Endothelial cell of umbilical vein (primary cell): ENCODE data around the gene NLRP4.

Source experiments
- CTCF ChIP-seq, 2 donors: IDR thresholded peaks; 1 replicate in 1 of 2; 2 replicates in 1 of 2; pipeline ENCODE4 v1.5.1; 2011; ENCODE audit warnings: low read length in 2 of 2, mild to moderate bottlenecking in 2 of 2, moderate library complexity in 2 of 2, control low read depth in 1 of 2, inconsistent platforms in 1 of 2, low read depth in 1 of 2; ENCODE audit not compliant: insufficient read depth in 1 of 2; ENCODE audit errors: extremely low read depth in 1 of 2
- EZH2 ChIP-seq: IDR thresholded peaks from 2 replicates; pipeline ENCODE4 v1.6.1; 2012; ENCODE audit warnings: borderline replicate concordance, low read depth, mild to moderate bottlenecking, moderate library complexity, low read length, inconsistent platforms; ENCODE audit not compliant: severe bottlenecking
- FOS ChIP-seq: IDR thresholded peaks from 2 replicates; pipeline ENCODE4 v1.6.1; 2011; ENCODE audit warnings: mild to moderate bottlenecking, low read length, moderate library complexity, borderline replicate concordance; ENCODE audit not compliant: insufficient read depth
- GATA2 ChIP-seq: IDR thresholded peaks from 2 replicates; pipeline ENCODE4 v1.7.0; 2011; ENCODE audit warnings: low read depth, mild to moderate bottlenecking, moderate library complexity, mixed read lengths, low read length; ENCODE audit not compliant: insufficient read length, insufficient read depth
- MYC ChIP-seq: IDR thresholded peaks from one replicate; pipeline ENCODE4 v1.6.1; 2011; ENCODE audit warnings: mild to moderate bottlenecking, low read depth, low read length
- POLR2A ChIP-seq: IDR thresholded peaks from 2 replicates; pipeline ENCODE4 v1.6.1; 2012; ENCODE audit warnings: low read depth, mild to moderate bottlenecking, control low read depth, low read length
- POLR2AphosphoS5 ChIP-seq: IDR thresholded peaks from 2 replicates; pipeline ENCODE4 v1.6.1; 2012; ENCODE audit warnings: low read depth, mild to moderate bottlenecking, control low read depth, low read length, moderate library complexity; ENCODE audit not compliant: insufficient read depth
- TF ChIP-seq, protein P1 (sequence below): IDR thresholded peaks from 2 replicates; pipeline ENCODE4 v1.6.1; 2011; ENCODE audit not compliant: insufficient read depth, insufficient read length

DNA sequence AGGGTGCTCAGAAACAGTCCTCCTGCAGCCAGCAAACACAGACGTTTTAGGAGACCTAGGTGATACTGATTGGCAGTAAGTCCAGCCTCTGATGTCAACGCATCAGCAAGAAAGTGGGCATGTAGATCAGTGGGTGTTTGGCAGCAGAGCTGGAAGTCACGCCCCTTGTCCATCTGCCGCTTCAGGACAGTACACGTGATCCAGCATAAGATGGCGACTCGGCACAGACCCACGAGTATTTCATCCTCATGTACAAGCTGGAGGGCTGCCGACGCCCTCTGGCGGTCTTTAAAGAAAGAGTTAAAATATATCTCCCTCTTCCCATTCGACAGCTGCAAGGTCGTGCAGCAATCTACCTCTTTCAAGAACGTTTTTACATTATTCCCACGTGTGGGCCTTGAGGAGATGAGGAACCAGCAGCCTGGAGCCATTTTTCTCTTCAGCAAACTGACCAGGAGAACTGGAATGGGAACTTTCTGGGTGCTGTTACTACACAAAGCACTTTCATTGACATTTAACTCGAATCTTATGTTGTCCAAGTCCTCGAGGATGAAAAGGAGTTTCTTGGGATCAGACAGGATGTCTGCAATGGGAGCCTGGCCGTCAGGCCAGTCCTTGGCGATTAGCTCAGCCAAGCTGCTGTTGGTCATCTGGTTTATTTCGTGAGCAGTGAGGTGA is 26.8 kb upstream of the NLRP4 start:
- TF ChIP-seq CTCF (IDR thresholded peaks at IDR 0.05; ENCODE audit: extremely low read depth in 1 of 2, insufficient read depth in 1 of 2, low read depth in 1 of 2, low read length in 2 of 2) (peak; percentile 36 to 42), GATA2 (no peak), POLR2A (no peak), POLR2AphosphoS5 (no peak), EZH2 (no peak), MYC (no peak), FOS (no peak)
- TF ChIP-seq, protein P1, sequence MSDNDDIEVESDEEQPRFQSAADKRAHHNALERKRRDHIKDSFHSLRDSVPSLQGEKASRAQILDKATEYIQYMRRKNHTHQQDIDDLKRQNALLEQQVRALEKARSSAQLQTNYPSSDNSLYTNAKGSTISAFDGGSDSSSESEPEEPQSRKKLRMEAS: peak; percentile 43
